Ovary (tissue), 3 donors: ENCODE measurements around the gene ABCF1.

Source experiments
- CTCF ChIP-seq, 3 donors: fragments of 450-650 bp in 2 of 3; fragments of 200-600 bp in 1 of 3; IDR thresholded peaks; one replicate each; pipeline versions ENCODE4 v1.5.1 to v1.8.0; 2016 to 2022; ENCODE audit warnings: antibody characterized with exemption in 3 of 3, mild to moderate bottlenecking in 1 of 3
- POLR2A ChIP-seq: fragments of 450-650 bp; IDR thresholded peaks from one replicate; pipeline ENCODE4 v1.6.1; 2017; ENCODE audit warnings: antibody characterized with exemption, mild to moderate bottlenecking, moderate library complexity
- donor health status: DM: no; HTN: no; CAD: no.

- TF ChIP-seq CTCF (IDR thresholded peaks at IDR 0.05) (no peak), POLR2A (no peak)
Measured at GRCh38 chr6:30603961-30604360, 32.7 kb downstream of the ABCF1 start.
